Measurements from ENCODE around the gene TMX4.
"Not testable (repeated sequence)": the region's sequence is repeated elsewhere in the genome, so short reads cannot be mapped to it uniquely, and the experiment has no call there.

The TMX4 gene

GRCh38 chr20:7966176-7966575, 53.4 kb downstream of the TMX4 start:
- DNase-seq: no peak

DNA sequence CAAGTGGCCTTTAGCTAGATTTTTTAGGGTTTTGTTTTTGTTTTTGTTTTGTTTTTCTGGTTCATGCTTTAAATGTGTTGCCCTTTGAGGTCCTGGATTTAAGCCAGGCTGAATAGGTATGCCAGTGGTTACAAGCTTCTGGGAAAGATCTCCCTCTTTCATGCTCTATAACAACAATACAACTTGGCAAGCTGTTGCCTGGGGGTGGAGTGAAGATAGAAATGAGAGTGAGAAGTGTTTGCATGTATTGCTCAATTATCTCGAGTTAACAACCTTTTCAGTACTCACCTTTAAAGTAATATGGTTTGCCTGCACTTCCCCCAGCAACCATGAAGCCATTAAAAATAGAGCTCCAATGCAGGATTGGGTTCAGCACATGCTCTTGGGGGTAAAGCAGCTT, 60.1 kb downstream of the TMX4 start:
- DNase-seq: no peak

- DNase-seq: not testable (repeated sequence)
These were observed 63.0 kb downstream of the TMX4 start for GRCh38 chr20:7956561-7956960.

- no peak for DNase-seq
These were observed 69.2 kb downstream of the TMX4 start for GRCh38 chr20:7950387-7950786.

- no peak for DNase-seq
These were observed 75.7 kb downstream of the TMX4 start for GRCh38 chr20:7943891-7944290.

DNA sequence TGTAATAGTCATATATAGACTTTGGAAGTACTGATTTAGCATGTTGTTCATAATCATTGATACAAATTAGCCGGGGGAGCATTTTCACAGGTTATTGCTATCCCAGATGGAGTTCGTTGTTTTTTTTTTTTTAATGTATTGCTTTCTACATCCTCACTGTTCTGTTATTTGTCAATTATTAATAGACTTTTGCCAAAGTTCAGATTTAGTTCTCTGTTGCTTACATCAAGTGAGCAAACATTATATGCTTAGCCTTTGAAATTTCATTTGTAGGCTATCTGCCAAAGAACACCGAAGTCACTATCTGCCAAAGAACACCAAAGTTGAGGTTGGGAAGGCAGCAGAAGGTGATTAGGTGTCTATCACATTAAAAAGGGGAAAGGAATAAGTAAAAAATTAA, 79.2 kb downstream of the TMX4 start, which contains the start of gene HAO1:
Gene HAO1, minus strand, starts transcription at position 118 of the 400 bp plus-strand sequence. Its CDS starts 36 bp downstream, at position 82.
- DNase-seq: no peak

- no peak for DNase-seq
These were observed 79.9 kb downstream of the TMX4 start for GRCh38 chr20:7939663-7940062.

GRCh38 chr20:7938058-7938457, 81.5 kb downstream of the TMX4 start:
- DNase-seq: no peak

- no peak for DNase-seq
These were observed 82.2 kb downstream of the TMX4 start for GRCh38 chr20:7937328-7937727.

DNA sequence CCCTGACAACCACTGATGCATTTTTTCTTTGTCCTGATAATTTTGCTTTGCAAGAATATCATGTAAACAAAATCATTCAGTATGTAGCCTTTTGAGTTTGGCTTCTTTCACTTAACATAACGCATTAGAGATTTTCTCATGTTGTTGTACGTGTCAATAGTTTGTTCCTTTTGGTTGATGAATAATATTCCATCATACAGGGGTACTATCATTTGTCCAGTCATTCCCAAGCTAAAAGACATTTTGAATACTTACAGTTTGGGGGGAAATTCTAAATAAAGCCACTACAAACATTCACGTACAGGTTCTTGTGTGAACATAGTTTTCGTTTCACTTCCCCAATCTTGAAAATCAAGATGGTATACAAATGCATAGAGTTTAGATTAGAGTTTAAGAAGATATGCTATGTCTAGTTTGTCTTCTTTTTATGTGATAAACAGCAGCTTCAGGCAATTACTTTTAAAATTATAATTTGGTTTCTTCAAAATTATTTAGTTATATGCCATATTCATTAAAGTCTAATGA, 84.5 kb downstream of the TMX4 start:
- DNase-seq: peak; percentile 28

- peak; percentile 63 for DNase-seq
These were observed 86.2 kb downstream of the TMX4 start for GRCh38 chr20:7933346-7933745.

GRCh38 chr20:7930343-7930742, 89.2 kb downstream of the TMX4 start:
- DNase-seq: peak; percentile 50
